Lower leg skin (tissue), 3 donors: ENCODE results near the gene CACFD1.

Experiments used
- POLR2A ChIP-seq, 2 donors: fragments of 450-650 bp; IDR thresholded peaks; one replicate each; pipeline ENCODE4 v1.6.1; 2016 to 2017; ENCODE audit warnings: antibody characterized with exemption in 2 of 2, mild to moderate bottlenecking in 1 of 2, moderate library complexity in 1 of 2
- TF ChIP-seq, protein P1 (sequence below), 3 donors: fragments of 450-650 bp; IDR thresholded peaks; one replicate each; pipeline ENCODE4 v1.5.1; 2016; ENCODE audit warnings: antibody characterized with exemption in 3 of 3, mild to moderate bottlenecking in 3 of 3, moderate library complexity in 2 of 3

DNA sequence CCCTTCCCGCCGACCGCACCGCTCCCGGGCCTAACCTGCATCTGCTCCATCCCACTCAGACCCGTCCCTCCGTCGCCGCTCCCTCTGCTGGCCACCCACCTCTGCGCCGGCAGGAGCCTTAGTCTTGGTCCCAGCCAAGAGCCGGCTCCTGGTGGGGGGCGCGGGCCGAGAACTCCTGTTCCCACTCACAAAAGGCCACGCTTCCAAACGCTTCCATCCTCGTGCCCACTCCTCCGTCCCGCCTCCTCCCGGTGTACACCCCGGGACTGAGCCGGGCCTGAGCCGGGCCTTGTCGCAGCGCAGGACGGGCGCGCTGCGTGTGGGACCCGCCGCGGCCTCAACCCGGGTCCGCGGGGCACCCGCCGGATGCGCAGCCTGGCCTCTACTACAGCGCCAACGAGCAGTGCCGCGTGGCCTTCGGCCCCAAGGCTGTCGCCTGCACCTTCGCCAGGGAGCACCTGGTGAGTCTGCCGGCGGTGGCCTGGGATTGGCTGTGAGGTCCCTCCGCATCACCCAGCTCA, 30.1 kb upstream of the CACFD1 start:
- TF ChIP-seq, protein P1, sequence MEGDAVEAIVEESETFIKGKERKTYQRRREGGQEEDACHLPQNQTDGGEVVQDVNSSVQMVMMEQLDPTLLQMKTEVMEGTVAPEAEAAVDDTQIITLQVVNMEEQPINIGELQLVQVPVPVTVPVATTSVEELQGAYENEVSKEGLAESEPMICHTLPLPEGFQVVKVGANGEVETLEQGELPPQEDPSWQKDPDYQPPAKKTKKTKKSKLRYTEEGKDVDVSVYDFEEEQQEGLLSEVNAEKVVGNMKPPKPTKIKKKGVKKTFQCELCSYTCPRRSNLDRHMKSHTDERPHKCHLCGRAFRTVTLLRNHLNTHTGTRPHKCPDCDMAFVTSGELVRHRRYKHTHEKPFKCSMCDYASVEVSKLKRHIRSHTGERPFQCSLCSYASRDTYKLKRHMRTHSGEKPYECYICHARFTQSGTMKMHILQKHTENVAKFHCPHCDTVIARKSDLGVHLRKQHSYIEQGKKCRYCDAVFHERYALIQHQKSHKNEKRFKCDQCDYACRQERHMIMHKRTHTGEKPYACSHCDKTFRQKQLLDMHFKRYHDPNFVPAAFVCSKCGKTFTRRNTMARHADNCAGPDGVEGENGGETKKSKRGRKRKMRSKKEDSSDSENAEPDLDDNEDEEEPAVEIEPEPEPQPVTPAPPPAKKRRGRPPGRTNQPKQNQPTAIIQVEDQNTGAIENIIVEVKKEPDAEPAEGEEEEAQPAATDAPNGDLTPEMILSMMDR (IDR thresholded peaks at IDR 0.05) = no peak
- no peak for TF ChIP-seq POLR2A (IDR thresholded peaks at IDR 0.05)
